ENCODE data around the gene SUMO2. TPM values are rescaled to one million over a fixed set of nuclear protein-coding genes. Genes with fewer than 3 reads are reported as not detected.
A peak's percentile ranks its signal among the peaks of the same experiment; 100 is the strongest.
"Not testable (repeated sequence)": the region's sequence is repeated elsewhere in the genome, so short reads cannot be mapped to it uniquely, and the experiment has no call there.

Gene SUMO2
- total RNA-seq, 1 donor from 2014 or later, result 449 TPM

- H3K27me3 Mint-ChIP-seq (ENCODE audit: low read depth, unreplicated experiment), result no peaks in the 10 kb centered on the region
- peaks cover 19% of the 10 kb centered on the region for H3K36me3 ChIP-seq (ENCODE audit: insufficient read depth, low read length)
- H3K9me3 ChIP-seq (ENCODE audit: insufficient read depth, low read depth, low read length), result no peaks in the 10 kb centered on the region
- TF ChIP-seq EZH2 (IDR thresholded peaks at IDR 0.05; ENCODE audit: insufficient read depth, low read length), result no peak
- TF ChIP-seq, protein P1, sequence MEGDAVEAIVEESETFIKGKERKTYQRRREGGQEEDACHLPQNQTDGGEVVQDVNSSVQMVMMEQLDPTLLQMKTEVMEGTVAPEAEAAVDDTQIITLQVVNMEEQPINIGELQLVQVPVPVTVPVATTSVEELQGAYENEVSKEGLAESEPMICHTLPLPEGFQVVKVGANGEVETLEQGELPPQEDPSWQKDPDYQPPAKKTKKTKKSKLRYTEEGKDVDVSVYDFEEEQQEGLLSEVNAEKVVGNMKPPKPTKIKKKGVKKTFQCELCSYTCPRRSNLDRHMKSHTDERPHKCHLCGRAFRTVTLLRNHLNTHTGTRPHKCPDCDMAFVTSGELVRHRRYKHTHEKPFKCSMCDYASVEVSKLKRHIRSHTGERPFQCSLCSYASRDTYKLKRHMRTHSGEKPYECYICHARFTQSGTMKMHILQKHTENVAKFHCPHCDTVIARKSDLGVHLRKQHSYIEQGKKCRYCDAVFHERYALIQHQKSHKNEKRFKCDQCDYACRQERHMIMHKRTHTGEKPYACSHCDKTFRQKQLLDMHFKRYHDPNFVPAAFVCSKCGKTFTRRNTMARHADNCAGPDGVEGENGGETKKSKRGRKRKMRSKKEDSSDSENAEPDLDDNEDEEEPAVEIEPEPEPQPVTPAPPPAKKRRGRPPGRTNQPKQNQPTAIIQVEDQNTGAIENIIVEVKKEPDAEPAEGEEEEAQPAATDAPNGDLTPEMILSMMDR (IDR thresholded peaks at IDR 0.05; ENCODE audit: insufficient read depth, low read depth, low read length), result no peak
- H3K36me3 Mint-ChIP-seq (ENCODE audit: low read depth, unreplicated experiment), result no peaks in the 10 kb centered on the region
- H2AFZ ChIP-seq (ENCODE audit: low read depth, low read length), result no peak overlapping the region
- DNase-seq (ENCODE audit: low read depth) (no peak), FAIRE-seq (no peak)
- H3K4me2 ChIP-seq (ENCODE audit: low read length), result no peak overlapping the region
- H3K79me2 ChIP-seq (ENCODE audit: insufficient read depth, low read length), result peaks cover 24% of the 10 kb centered on the region
- no peak overlapping the region for H3K27ac ChIP-seq (ENCODE audit: low read depth, low read length)
- H3K4me1 ChIP-seq (ENCODE audit: insufficient read depth, low read length), result peaks cover 12% of the 10 kb centered on the region
- H3K9me3 Mint-ChIP-seq (ENCODE audit: unreplicated experiment), result no peaks in the 10 kb centered on the region
- no peaks in the 10 kb centered on the region for H3K27me3 ChIP-seq (ENCODE audit: insufficient read depth, low read length)
- peaks cover 18% of the 10 kb centered on the region for H4K20me1 ChIP-seq (ENCODE audit: insufficient read depth, low read length)
- H3K4me1 Mint-ChIP-seq (ENCODE audit: low read depth, unreplicated experiment), result peaks cover 6% of the 10 kb centered on the region
- H3K4me3 Mint-ChIP-seq (ENCODE audit: unreplicated experiment), result no peak overlapping the region
- H3K9ac ChIP-seq (ENCODE audit: low read length), result no peak overlapping the region
- no peak overlapping the region for H3K4me3 ChIP-seq (ENCODE audit: insufficient read depth, low read depth, low read length)
- H3K27ac Mint-ChIP-seq (ENCODE audit: unreplicated experiment), result no peak overlapping the region
Observed at GRCh38 chr17:75133001-75133400, 49.8 kb downstream of the SUMO2 start.

DNA sequence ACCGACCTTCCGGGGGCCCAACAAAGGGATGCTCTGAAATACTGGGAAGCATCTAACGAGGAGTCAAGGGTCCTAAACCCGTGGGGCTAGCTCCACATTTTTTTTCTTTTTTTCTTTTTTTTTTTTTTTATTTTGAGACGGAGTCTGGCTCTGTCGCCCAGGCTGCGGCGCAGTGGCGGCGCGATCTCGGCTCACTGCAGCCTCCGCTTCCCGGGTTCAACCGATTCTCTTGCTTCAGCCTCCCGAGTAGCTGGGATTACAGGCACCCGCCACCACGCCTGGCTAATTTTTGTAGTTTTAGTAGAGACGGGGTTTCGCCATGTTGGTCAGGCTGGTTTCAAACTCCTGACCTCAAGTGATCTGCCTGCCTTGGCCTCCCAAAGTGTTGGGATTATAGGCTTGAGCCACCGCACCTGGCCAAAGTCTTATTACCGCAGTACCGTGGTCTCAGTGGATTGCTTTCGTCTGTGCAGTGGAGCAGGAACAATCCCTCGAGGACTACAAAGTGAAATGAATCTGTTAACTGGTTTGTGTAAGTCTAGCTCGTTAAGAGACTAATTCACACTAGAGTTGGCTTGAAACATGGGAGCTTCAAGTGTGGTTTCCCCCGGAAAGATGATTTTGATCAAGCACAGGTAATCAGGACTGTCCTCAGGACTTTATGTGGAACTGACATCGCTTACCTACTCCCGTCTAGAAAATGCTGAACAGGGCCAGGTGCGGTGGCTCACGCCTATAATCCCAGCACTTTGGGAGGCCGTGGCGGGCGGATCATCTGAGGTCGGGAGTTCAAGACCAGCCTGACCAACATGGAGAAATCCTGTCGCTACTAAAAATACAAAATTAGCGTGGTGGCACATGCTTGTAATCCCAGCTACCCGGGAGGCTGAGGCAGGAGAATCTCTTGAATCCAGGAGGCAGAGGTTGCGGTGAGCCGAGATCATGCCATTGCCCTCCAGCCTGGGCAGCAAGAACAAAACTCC lies 50.5 kb downstream of the SUMO2 start:
- H3K4me3 ChIP-seq (ENCODE audit: insufficient read depth, low read depth, low read length), result peak overlapping the region; percentile 73
- peaks cover 12% of the 10 kb centered on the region for H3K4me1 ChIP-seq (ENCODE audit: insufficient read depth, low read length)
- peak overlapping the region; percentile 87 for H3K4me3 Mint-ChIP-seq (ENCODE audit: unreplicated experiment)
- H3K27me3 ChIP-seq (ENCODE audit: insufficient read depth, low read length); H3K9me3 Mint-ChIP-seq (ENCODE audit: unreplicated experiment); H3K4me1 Mint-ChIP-seq (ENCODE audit: low read depth, unreplicated experiment); H3K36me3 Mint-ChIP-seq (ENCODE audit: low read depth, unreplicated experiment); H3K9me3 ChIP-seq (ENCODE audit: insufficient read depth, low read depth, low read length); DNase-seq (ENCODE audit: low read depth); FAIRE-seq; H3K27me3 Mint-ChIP-seq (ENCODE audit: low read depth, unreplicated experiment): not testable (repeated sequence)
- peaks cover 19% of the 10 kb centered on the region for H3K36me3 ChIP-seq (ENCODE audit: insufficient read depth, low read length)
- H3K4me2 ChIP-seq (ENCODE audit: low read length), result peak overlapping the region; percentile 88
- peak overlapping the region; percentile 63 for H3K27ac ChIP-seq (ENCODE audit: low read depth, low read length)
- H3K79me2 ChIP-seq (ENCODE audit: insufficient read depth, low read length), result peaks cover 24% of the 10 kb centered on the region
- peak overlapping the region; percentile 93 for H3K27ac Mint-ChIP-seq (ENCODE audit: unreplicated experiment)
- H4K20me1 ChIP-seq (ENCODE audit: insufficient read depth, low read length), result peaks cover 18% of the 10 kb centered on the region
- peak overlapping the region; percentile 96 for H2AFZ ChIP-seq (ENCODE audit: low read depth, low read length)
- peak overlapping the region; percentile 89 for H3K9ac ChIP-seq (ENCODE audit: low read length)

GRCh38 chr17:75131278-75132017 lies 51.3 kb downstream of the SUMO2 start, which contains the start of gene NT5C:
Gene NT5C, minus strand, starts transcription at chr17:75131742. Its CDS starts 35 bp downstream, at chr17:75131707.
- Mint-ChIP-seq H3K27me3 (ENCODE audit: low read depth, unreplicated experiment) (no peaks in the 10 kb centered on the region), H3K4me3 (ENCODE audit: unreplicated experiment) (peak within 1 kb of the TSS; percentile 87), H3K4me1 (ENCODE audit: low read depth, unreplicated experiment) (peaks cover 6% of the 10 kb centered on the region), H3K9me3 (ENCODE audit: unreplicated experiment) (no peaks in the 10 kb centered on the region), H3K36me3 (ENCODE audit: low read depth, unreplicated experiment) (no peaks in the 10 kb centered on the region), H3K27ac (ENCODE audit: unreplicated experiment) (peak within 1 kb of the TSS; percentile 93)
- Histone ChIP-seq H2AFZ (ENCODE audit: low read depth, low read length) (peak within 1 kb of the TSS; percentile 96), H3K9me3 (ENCODE audit: insufficient read depth, low read depth, low read length) (no peaks in the 10 kb centered on the region), H3K9ac (ENCODE audit: low read length) (peak within 1 kb of the TSS; percentile 89), H3K4me3 (ENCODE audit: insufficient read depth, low read depth, low read length) (peak within 1 kb of the TSS; percentile 73), H3K36me3 (ENCODE audit: insufficient read depth, low read length) (peaks cover 19% of the 10 kb centered on the region), H3K4me1 (ENCODE audit: insufficient read depth, low read length) (peaks cover 12% of the 10 kb centered on the region), H4K20me1 (ENCODE audit: insufficient read depth, low read length) (peaks cover 18% of the 10 kb centered on the region), H3K27me3 (ENCODE audit: insufficient read depth, low read length) (no peaks in the 10 kb centered on the region), H3K4me2 (ENCODE audit: low read length) (peak within 1 kb of the TSS; percentile 88), H3K79me2 (ENCODE audit: insufficient read depth, low read length) (peaks cover 24% of the 10 kb centered on the region), H3K27ac (ENCODE audit: low read depth, low read length) (peak within 1 kb of the TSS; percentile 63)
- DNase-seq (ENCODE audit: low read depth), result peak; percentile 52
- TF ChIP-seq EZH2 (IDR thresholded peaks at IDR 0.05; ENCODE audit: insufficient read depth, low read length), result no peak
- TF ChIP-seq, protein P1 (IDR thresholded peaks at IDR 0.05; ENCODE audit: insufficient read depth, low read depth, low read length), result peak; percentile 15
- no peak for FAIRE-seq
